ENCODE measurements around the gene SGSM1.
"Not testable (repeated sequence)": the region's sequence is repeated elsewhere in the genome, so short reads cannot be mapped to it uniquely, and the experiment has no call there.

SGSM1 gene

DNA sequence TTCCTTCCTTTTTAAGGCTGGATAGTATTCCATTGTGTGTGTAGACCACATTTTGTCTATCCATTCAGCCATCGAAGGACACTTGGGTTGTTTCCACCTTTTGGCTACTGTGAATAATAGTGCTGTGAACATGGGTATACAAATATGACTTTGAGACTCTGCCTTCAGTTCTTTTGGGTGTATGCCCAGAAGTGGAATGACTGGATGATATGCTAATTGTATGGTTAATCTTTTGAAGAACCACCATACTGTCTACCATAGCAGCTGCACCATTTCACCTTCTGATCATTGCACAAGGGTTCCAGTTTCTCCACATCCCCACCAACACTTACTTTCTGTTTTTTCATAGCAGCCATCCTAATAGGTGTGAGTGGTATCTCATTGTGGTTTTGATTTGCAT, 30.3 kb downstream of the SGSM1 start:
- no peak for DNase-seq (ENCODE audit: low read depth in 2 of 2)

- not testable (repeated sequence) for DNase-seq (ENCODE audit: low read depth in 2 of 2)
These were observed 31.5 kb downstream of the SGSM1 start for GRCh38 chr22:24837517-24837916.

GRCh38 chr22:24841261-24841660, 35.2 kb downstream of the SGSM1 start:
- no peak for DNase-seq (ENCODE audit: low read depth in 2 of 2)

GRCh38 chr22:24843048-24843447, 37.0 kb downstream of the SGSM1 start:
- DNase-seq (ENCODE audit: low read depth in 2 of 2), result no peak

- DNase-seq (ENCODE audit: low read depth in 2 of 2), result no peak
These were observed 39.3 kb downstream of the SGSM1 start for GRCh38 chr22:24845041-24845898.

DNA sequence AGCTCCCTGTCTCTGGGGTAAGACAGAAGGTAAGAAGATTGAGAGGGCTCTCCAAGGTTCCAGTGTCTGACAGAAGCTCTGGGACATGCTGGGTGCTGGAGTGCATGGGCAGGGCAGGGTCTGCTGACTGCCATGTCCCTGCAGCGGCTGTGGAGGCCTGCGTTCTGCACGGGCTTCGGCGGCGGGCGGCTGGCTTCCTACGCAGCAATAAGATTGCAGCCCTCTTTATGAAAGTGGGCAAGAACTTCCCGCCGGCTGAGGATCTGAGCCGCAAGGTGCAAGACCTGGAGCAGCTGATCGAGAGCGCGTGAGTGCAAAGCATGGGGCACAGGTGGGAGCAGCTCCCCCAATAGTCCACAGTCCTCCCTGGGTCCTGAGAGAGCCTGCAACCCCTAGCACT, 41.5 kb downstream of the SGSM1 start:
- no peak for DNase-seq (ENCODE audit: low read depth in 2 of 2)

- DNase-seq (ENCODE audit: low read depth in 2 of 2), result no peak
These were observed 42.7 kb downstream of the SGSM1 start for GRCh38 chr22:24848559-24849168.

- DNase-seq (ENCODE audit: low read depth in 2 of 2), result no peak
These were observed 49.8 kb downstream of the SGSM1 start for GRCh38 chr22:24855794-24856193.

- DNase-seq (ENCODE audit: low read depth in 2 of 2), result no peak
These were observed 51.6 kb downstream of the SGSM1 start for GRCh38 chr22:24857576-24857975.

DNA sequence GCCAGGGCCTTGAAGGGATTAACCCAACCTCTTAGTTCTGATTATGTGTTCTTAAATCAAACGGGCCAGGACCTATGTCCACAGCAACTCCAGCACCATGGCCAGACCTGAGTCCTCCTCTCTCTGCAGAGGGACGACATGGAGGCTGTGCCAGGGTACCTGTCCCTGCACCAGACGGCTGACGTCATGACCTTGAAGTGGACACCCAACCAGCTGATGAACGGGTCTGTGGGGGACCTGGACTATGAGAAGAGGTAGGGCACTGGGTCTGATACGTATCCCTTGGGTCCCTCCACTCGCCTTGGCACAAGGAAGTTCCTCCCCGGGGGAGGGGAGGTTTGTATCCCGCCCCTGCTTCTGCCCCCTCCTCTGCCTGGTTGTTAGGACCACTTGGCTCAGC, 53.6 kb downstream of the SGSM1 start:
- DNase-seq (ENCODE audit: low read depth in 2 of 2), result no peak

GRCh38 chr22:24865508-24865907, 59.5 kb downstream of the SGSM1 start:
- no peak for DNase-seq (ENCODE audit: low read depth in 2 of 2)

DNA sequence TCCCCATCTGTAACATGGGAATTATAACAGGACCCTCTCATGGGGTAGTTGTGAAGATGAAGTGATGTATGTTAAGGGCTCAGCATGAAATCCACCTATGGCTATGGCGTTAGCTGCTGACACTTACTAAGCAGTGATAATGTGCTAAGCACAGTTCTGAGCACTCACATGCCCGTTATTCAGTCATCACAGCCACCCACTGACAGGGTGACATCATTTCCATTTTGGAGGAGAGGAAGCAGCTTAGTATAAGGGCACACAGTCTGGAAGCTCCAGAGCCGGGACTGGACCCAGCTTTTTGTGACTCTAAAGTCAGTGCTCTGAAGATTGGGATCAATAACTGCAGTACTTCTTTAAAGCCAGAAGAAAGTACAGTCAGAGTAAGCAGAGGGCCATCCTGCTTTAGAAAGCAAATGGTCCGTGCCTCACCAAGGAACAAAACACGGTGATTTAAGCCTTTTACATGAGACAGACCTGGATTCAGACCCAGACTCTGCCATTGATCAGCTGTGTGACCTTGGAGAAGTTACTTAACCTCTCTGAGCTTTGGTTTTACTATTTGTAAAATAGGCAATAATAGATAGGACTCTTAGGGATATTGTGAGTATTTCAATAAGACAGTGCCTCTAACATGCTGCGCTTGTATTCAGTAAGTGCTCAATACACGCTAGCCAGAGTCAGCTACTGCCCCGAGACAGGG, 61.5 kb downstream of the SGSM1 start:
- DNase-seq (ENCODE audit: low read depth in 2 of 2), result no peak

DNA sequence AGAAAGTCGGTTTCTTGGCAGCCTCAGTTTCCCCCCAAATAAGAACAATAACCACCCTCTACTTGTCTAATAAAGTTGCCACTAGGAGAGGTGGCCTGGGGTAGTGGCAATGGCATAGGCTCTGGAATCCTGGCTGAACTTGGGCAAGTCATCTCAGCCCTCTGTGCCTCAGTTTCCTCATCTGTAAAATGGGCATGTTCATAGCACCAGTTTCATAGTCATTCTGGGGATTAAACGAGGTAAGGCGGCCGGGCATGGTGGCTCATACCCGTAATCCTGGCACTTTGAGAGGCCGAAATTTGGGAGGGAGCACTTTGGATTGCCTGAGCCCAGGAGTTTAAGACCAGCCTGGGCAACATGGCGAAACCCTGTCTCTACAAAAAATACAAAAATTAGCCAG, 63.0 kb downstream of the SGSM1 start:
- no peak for DNase-seq (ENCODE audit: low read depth in 2 of 2)

GRCh38 chr22:24871611-24872205, 65.7 kb downstream of the SGSM1 start:
- no peak for DNase-seq (ENCODE audit: low read depth in 2 of 2)

DNA sequence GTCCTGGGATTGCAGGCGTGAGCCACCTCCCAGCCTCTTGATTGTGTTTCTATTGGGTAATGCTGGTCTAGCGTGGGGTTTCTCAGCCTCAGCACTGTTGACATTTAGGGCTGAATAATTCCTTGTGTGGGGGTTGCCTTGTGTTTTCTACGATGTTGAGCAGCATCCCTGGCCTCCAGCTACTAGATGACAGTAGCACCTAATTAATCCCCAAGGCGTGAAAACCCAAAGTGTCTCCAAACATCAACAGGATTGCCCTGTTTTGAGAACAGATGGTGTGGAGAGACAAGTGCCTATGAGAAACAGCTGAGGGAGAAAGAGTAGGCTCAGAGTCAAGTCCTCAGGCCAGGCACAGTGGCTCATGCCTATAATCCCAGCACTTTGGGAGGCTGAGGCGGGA, 67.2 kb downstream of the SGSM1 start:
- no peak for DNase-seq (ENCODE audit: low read depth in 2 of 2)

- DNase-seq (ENCODE audit: low read depth in 2 of 2), result no peak
These were observed 70.0 kb downstream of the SGSM1 start for GRCh38 chr22:24875862-24876506.

DNA sequence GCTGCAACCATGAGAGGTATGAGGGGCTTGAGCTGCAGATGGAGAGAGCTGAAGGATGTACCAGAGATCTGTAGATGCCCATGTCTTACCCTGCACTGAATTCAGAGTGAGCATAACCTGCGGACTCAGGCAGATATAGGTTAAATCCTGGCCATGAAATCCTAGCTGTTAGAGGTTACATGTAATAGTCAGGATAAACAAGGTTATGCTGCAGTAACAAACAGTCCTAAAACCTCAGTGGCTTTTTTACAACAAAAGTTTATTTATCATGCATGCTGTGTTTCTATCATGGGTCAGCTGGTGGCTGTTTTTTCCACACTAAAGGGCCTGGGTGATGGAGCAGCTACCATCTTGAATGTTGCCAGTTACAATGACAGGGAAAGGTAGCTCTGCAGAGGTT, 70.7 kb downstream of the SGSM1 start:
- no peak for DNase-seq (ENCODE audit: low read depth in 2 of 2)

DNA sequence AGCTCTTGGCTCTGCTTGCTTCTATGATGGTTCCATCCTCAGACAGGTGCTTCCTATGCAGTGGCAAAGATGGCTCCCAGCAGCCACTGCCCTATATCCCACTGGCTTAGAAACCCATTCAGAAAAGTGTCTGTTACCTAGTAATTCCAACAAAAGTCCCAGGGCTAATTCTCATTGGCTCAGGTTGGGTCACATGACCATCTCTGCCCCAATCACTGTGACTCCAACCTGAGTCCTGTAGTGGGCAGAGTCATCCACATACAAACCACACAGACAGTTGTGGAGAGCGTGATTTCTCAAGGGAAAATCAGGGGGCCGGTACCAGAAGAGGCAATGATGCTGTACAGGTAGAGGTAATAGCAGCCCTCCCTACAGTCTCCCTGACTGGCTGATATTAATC, 73.0 kb downstream of the SGSM1 start:
- no peak for DNase-seq (ENCODE audit: low read depth in 2 of 2)

GRCh38 chr22:24883432-24883831, 77.4 kb downstream of the SGSM1 start:
- no peak for DNase-seq (ENCODE audit: low read depth in 2 of 2)

GRCh38 chr22:24887260-24887659, 81.2 kb downstream of the SGSM1 start:
- DNase-seq (ENCODE audit: low read depth in 2 of 2), result no peak

DNA sequence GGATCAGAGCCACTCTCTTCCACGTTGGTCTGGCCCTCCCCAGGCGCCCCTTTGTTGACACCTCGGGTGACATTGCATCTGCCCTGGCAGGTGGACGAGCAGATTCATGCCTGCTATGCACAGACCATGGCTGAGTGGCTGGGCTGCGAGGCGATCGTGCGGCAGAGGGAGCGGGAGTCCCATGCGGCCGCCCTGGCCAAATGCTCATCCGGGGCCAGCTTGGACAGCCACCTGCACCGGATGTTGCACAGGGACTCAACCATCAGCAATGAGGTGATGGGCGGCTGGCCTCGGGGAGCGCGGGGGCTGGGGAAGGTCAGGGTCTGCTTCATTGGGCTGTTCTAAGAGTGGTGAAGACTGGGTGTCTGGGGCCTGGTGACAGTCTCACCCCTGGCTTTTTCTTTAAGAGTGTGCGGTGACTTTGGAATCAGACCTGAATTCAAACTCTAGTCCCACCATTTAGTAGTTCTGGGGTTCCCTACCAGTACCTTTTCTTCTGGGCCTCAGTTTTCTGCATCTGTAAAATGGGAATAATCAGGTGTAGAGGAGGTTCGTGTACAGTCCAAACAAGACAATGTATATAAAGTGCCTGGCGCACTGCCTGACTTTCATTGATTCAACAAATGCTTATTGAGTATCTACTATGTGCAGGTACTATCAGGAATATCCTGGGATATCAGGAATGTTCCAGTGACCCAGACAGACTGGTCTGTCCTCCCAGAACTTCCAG, 87.5 kb downstream of the SGSM1 start:
- DNase-seq (ENCODE audit: low read depth in 2 of 2), result no peak
